HepG2 (cell line): ENCODE data around the gene VENTX. TPM values are rescaled to one million over a fixed set of nuclear protein-coding genes. Genes with fewer than 3 reads are reported as not detected.
A peak's percentile ranks its signal among the peaks of the same experiment; 100 is the strongest.

ENCODE experiments used
- ATAC-seq: fragments of 200-7000 bp; cut with Tn5 transposase; 3 replicates; pipeline ENCODE4 v1.9.1; 2020; ENCODE audit warnings: mild to moderate bottlenecking, moderate library complexity
- BruUV-seq: library from RNA; stranded (reverse); fragments of 400-500 nt; replicated peaks from 2 replicates; lab custom pipeline; 2021; lab: Mats Ljungman, UMichigan
- CTCF ChIA-PET: fragments of 300-600 bp; formaldehyde crosslinking; extraction: SDS; loops from one replicate; lab custom pipeline; 2021; ENCODE audit warnings: low total read pairs, inconsistent platforms, low intra/inter-chr PET ratio; lab: Yijun Ruan, JAX
- POLR2A ChIA-PET: fragments of 350-600 bp; sonication (Branson Sonifier 250); formaldehyde crosslinking; loops from one replicate; lab custom pipeline; 2020; ENCODE audit warnings: antibody characterized with exemption, inconsistent platforms; lab: Yijun Ruan, JAX
- DNase-seq: peaks from one replicate; pipeline ENCODE4 v3.0.0-alpha.2; 2015; ENCODE audit warnings: low spot score
- FAIRE-seq: peaks from 3 replicates; lab custom pipeline; 2011; peaks lifted over from hg19 to GRCh38; lab: Jason Lieb, UNC
- H2AFZ ChIP-seq: one replicate; pipeline ENCODE4 v1.6.1; 2011; ENCODE audit warnings: low read length, inconsistent platforms
- H3K27ac ChIP-seq: fragments of 300-600 bp; 3 replicates; pipeline ENCODE4 v1.8.0; 2011; ENCODE audit warnings: mixed run types, mild to moderate bottlenecking, mixed read lengths, low read length, inconsistent platforms; ENCODE audit not compliant: insufficient read depth; ENCODE audit errors: extremely low read length
- H3K27me3 ChIP-seq, 2 experiments: fragments of 200-600 bp in 1 of 2; 2 replicates in 1 of 2; 3 replicates in 1 of 2; pipeline versions ENCODE4 v1.6.0 to v1.8.0; 2011; ENCODE audit warnings: low read length in 2 of 2, mild to moderate bottlenecking in 2 of 2, moderate library complexity in 2 of 2, inconsistent platforms in 1 of 2; ENCODE audit not compliant: insufficient read depth in 2 of 2, control insufficient read depth in 1 of 2
- H3K36me3 ChIP-seq, 2 experiments: fragments of 200-600 bp in 1 of 2; replicated peaks in 1 of 2; 2 replicates in 1 of 2; 3 replicates in 1 of 2; pipeline versions ENCODE4 v1.5.1 to v1.8.0; 2011; ENCODE audit warnings: low read length in 2 of 2, inconsistent platforms in 1 of 2; ENCODE audit not compliant: insufficient read depth in 2 of 2, control insufficient read depth in 1 of 2
- H3K4me1 ChIP-seq: 2 replicates; pipeline ENCODE4 v1.5.1; 2012; ENCODE audit warnings: low read length, inconsistent platforms; ENCODE audit not compliant: insufficient read depth
- H3K4me2 ChIP-seq: 2 replicates; pipeline ENCODE4 v1.6.0; 2011; ENCODE audit warnings: low read depth, low read length, inconsistent platforms
- H3K4me3 ChIP-seq, 3 experiments: fragments of 200-600 bp in 1 of 3; sonication (generic), shearing (Covaris generic) in 1 of 3; replicated peaks in 1 of 3; 2 replicates each; pipeline ENCODE4 v1.5.1; 2011 to 2016; ENCODE audit warnings: low read length in 3 of 3, inconsistent platforms in 2 of 3, low read depth in 2 of 3, mild to moderate bottlenecking in 2 of 3, control low read depth in 1 of 3, mixed read lengths in 1 of 3; ENCODE audit not compliant: insufficient read depth in 1 of 3
- H3K79me2 ChIP-seq: one replicate; pipeline ENCODE4 v1.6.1; 2011; ENCODE audit warnings: low read length, inconsistent platforms; ENCODE audit not compliant: insufficient read depth
- H3K9ac ChIP-seq: 2 replicates; pipeline ENCODE4 v1.6.0; 2011; ENCODE audit warnings: mild to moderate bottlenecking, low read depth, low read length, inconsistent platforms; ENCODE audit not compliant: insufficient read depth
- H3K9me3 ChIP-seq: 2 replicates; pipeline ENCODE4 v1.5.1; 2012; ENCODE audit warnings: mild to moderate bottlenecking, low read length
- H4K20me1 ChIP-seq: 2 replicates; pipeline ENCODE4 v1.6.0; 2011; ENCODE audit warnings: inconsistent platforms, mild to moderate bottlenecking, low read length, moderate library complexity; ENCODE audit not compliant: insufficient read depth
- AGO2 ChIP-seq: fragments of 200-400 bp; formaldehyde crosslinking; optimal IDR thresholded peaks from 2 replicates; pipeline ENCODE3; 2017; ENCODE audit warnings: mild to moderate bottlenecking, low read depth, low read length, moderate library complexity
- BHLHE40 ChIP-seq: IDR thresholded peaks from 2 replicates; pipeline ENCODE4 v1.6.1; 2011; ENCODE audit warnings: low read length, improper control_type of control experiment
- EZH2 ChIP-seq: conservative IDR thresholded peaks from 2 replicates; pipeline ENCODE4 v1.6.1; 2012; ENCODE audit warnings: mild to moderate bottlenecking, low read depth, low read length, moderate library complexity
- KLF6 ChIP-seq: IDR thresholded peaks from 2 replicates; pipeline ENCODE4 v1.8.0; 2016; ENCODE audit warnings: missing biosample characterization, missing genetic modification reagents
- MAF1 ChIP-seq: sonication (generic); formaldehyde crosslinking; IDR thresholded peaks from 2 replicates; pipeline ENCODE4 v1.5.0; 2020; ENCODE audit warnings: missing genetic modification reagents, borderline replicate concordance
- SNRNP70 ChIP-seq: fragments of 200-400 bp; formaldehyde crosslinking; IDR thresholded peaks from 2 replicates; pipeline ENCODE4 v1.6.1; 2017; ENCODE audit warnings: mild to moderate bottlenecking, low read depth, low read length, moderate library complexity
- U2AF1 ChIP-seq: fragments of 200-400 bp; formaldehyde crosslinking; optimal IDR thresholded peaks from 2 replicates; pipeline ENCODE3; 2017; ENCODE audit warnings: mild to moderate bottlenecking, low read depth, low read length
- ZFP36L1 ChIP-seq: sonication (generic); formaldehyde crosslinking; IDR thresholded peaks from 2 replicates; pipeline ENCODE4 v1.8.0; 2022; ENCODE audit warnings: mild to moderate bottlenecking, missing genetic modification reagents, moderate library complexity
- ZNF34 ChIP-seq: sonication (generic); formaldehyde crosslinking; IDR thresholded peaks from 2 replicates; pipeline ENCODE4 v1.4.0; 2020; ENCODE audit warnings: mild to moderate bottlenecking, missing genetic modification reagents, borderline replicate concordance
- whole genome bisulfite sequencing: methylation state at CpG from one replicate; pipeline ENCODE4 v1.1.6; 2017; ENCODE audit warnings: low lambda C conversion rate; 5-methylcytosine and 5-hydroxymethylcytosine counted together
- in situ Hi-C: cut with HindIII; loops from 2 replicates; pipeline ENCODE4 v1.10.0; 2017; ENCODE audit warnings: low pct_unique_long_range_greater_than_20kb; ENCODE audit not compliant: extremely low pct_ligation_motif_present
- intact Hi-C: fragments of 100-400 bp; cut with micrococcal nuclease; formaldehyde crosslinking; loops from one replicate; pipeline ENCODE4 v1.10.0; 2022; ENCODE audit not compliant: unreplicated experiment
- polyA plus RNA-seq, 8 experiments: library from polyadenylated mRNA; depleted of rRNA in 3 of 8; stranded (reverse) in 7 of 8; unstranded in 1 of 8; fragments of >200 nt; fragmentation: Illumina TruSeq in 4 of 8; extraction: Trizol in 4 of 8; gene quantifications; 2 replicates each; pipeline versions ENCODE4 v1.2.1 to v1.2.3, GENCODE V29; 2011 to 2016; ENCODE audit warnings: low read depth in 4 of 8, missing spikeins in 1 of 8, mixed read lengths in 1 of 8; ENCODE audit not compliant: insufficient read depth in 1 of 8
- total RNA-seq, 5 experiments: library from RNA; depleted of rRNA; stranded (reverse); fragments of >200 nt; fragmentation: Illumina TruSeq; extraction: Trizol; gene quantifications; 2 replicates each; pipeline ENCODE4 v1.2.3, GENCODE V29; 2016; ENCODE audit warnings: low read depth in 1 of 5
- TF ChIP-seq, protein P1 (sequence below): sonication (generic); formaldehyde crosslinking; IDR thresholded peaks from 2 replicates; pipeline ENCODE4 v1.4.0; 2020; ENCODE audit warnings: missing genetic modification reagents
- TF ChIP-seq, protein P2 (sequence below): sonication (generic); formaldehyde crosslinking; IDR thresholded peaks from 2 replicates; pipeline ENCODE4 v1.5.0; 2020; ENCODE audit warnings: mild to moderate bottlenecking, missing genetic modification reagents, borderline replicate concordance
- TF ChIP-seq, protein P3 (sequence below): sonication (generic); formaldehyde crosslinking; IDR thresholded peaks from 2 replicates; pipeline ENCODE4 v1.5.1; 2020; ENCODE audit warnings: mild to moderate bottlenecking, missing genetic modification reagents, borderline replicate concordance

The VENTX gene
- total and polyA plus RNA-seq, 2 of the 13 experiments (the other 11 are each of a cell fraction or from before 2014, with no cell fraction given) = not detected

DNA sequence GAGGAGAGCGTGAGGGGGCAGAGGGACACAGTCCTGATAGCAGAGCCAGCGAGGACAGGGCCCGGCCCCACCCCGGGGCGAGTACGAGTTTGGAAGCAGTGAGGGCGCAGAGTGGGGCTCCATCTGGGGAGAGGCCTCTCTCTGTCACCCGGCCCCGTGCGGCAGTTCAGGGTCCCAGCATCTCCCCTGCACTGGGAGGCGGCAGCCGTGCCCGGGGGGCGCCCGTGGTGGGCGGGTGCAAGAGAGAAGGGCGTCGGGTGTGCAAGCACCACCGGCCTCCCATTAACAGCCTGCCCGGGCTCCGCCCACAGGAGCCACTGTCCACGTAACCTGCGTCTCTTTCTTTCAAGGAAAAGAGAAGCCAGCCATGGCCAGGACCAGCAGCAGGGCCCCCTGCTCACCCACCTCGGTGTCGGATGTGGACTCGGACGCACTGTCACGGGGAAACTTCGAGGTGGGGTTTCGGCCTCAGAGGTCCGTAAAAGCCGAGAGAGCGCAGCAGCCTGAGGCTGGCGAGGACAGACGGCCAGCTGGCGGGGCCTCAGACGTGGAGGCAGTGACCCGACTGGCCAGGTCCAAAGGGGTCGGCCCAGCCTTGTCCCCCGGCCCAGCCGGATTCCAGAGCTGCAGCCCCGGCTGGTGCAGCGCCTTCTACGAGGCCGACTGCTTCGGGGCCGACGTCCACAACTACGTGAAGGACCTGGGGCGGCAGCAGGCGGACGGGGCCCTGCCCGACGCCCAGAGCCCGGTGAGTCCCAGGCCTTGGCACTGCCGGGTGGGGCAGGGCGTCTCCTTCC lies 36.3 kb upstream of the VENTX start:
- 52% methylated on average over 7 of the region's 57 CpGs for WGBS
- DNase-seq (no peak), FAIRE-seq (no peak), ATAC-seq (no peak)
- Histone ChIP-seq H3K4me3 (no peak overlapping the region), H3K4me1 (no peaks in the 10 kb centered on the region), H3K9ac (no peak overlapping the region), H3K4me2 (no peak overlapping the region), H3K36me3 (no peaks in the 10 kb centered on the region), H3K27me3 (peaks cover 38 to 83% of the 10 kb centered on the region in 2 experiments; a peak in 4 of 5 replicates), H3K9me3 (no peaks in the 10 kb centered on the region), H3K79me2 (no peaks in the 10 kb centered on the region), H3K27ac (no peak overlapping the region), H4K20me1 (no peaks in the 10 kb centered on the region), H2AFZ (no peak overlapping the region)
- ChIA-PET POLR2A (no interaction called here), CTCF (no interaction called here)
- intact Hi-C loops = no loop called here
- TF ChIP-seq SNRNP70 (no peak), EZH2 (0 out of 2 replicates have a peak, but pooled peaks have one; percentile 38), U2AF1 (no peak), KLF6 (CRISPR knock-in tag) (no peak)
- in situ Hi-C loops = no loop called here
- BruUV-seq = no TSS peak

DNA sequence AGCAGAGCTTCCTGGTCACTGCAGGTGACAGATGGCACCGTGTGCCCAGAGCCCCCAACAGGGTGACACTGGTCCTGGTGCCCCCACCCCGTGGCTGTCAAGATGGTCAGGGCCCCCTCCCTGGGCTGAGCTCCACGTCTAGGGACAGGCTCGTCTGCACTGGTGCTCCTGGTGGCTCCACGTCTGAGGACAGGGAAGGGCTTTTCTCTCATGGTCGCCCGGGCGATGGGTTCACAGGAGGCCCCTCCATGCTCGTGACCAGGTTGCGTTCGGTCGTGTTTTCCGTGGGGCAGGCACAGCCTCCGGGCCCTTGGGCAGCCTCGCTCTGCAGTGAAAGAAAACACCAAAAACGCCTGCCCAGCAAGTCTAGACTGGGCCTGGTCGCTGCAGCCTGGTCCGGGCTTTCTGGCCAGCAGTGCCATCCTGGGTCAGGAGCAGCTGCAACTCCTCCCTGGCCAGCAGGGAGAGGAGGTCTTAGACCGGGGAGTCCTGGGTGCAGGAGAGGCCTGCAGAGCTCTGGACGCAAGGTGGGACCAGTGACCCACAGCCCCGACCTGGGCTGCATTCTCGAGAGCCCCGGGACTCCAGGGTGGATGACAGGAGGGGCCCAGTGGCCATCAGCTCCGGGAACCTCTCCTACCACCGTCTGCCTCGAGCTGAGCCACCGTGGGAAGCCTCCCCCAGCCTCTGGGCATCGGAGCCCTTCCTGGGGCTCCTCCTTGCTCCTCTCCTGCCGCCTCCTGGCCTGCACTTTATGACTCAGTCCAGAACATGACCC lies 35.5 kb upstream of the VENTX start:
- FAIRE-seq = no peak
- intact Hi-C loops (no loop called here), in situ Hi-C loops (no loop called here)
- WGBS = 3% methylated on average over 5 of the region's 29 CpGs
- Histone ChIP-seq H3K36me3 (no peaks in the 10 kb centered on the region), H3K27ac (no peak overlapping the region), H3K9ac (no peak overlapping the region), H3K4me1 (no peaks in the 10 kb centered on the region), H3K27me3 (peaks cover 34 to 84% of the 10 kb centered on the region in 2 experiments; a peak in 4 of 5 replicates), H4K20me1 (no peaks in the 10 kb centered on the region), H3K79me2 (no peaks in the 10 kb centered on the region), H3K4me2 (no peak overlapping the region), H3K4me3 (no peak overlapping the region), H3K9me3 (no peaks in the 10 kb centered on the region), H2AFZ (no peak overlapping the region)
- ChIA-PET CTCF (no interaction called here), POLR2A (no interaction called here)
- peak; percentile 17; the same call in 2 of the 3 replicates for ATAC-seq
- BruUV-seq = no TSS peak
- no peak for DNase-seq
- TF ChIP-seq, protein P1, sequence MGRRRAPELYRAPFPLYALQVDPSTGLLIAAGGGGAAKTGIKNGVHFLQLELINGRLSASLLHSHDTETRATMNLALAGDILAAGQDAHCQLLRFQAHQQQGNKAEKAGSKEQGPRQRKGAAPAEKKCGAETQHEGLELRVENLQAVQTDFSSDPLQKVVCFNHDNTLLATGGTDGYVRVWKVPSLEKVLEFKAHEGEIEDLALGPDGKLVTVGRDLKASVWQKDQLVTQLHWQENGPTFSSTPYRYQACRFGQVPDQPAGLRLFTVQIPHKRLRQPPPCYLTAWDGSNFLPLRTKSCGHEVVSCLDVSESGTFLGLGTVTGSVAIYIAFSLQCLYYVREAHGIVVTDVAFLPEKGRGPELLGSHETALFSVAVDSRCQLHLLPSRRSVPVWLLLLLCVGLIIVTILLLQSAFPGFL (CRISPR knock-in tag) = no peak
- TF ChIP-seq, protein P2, sequence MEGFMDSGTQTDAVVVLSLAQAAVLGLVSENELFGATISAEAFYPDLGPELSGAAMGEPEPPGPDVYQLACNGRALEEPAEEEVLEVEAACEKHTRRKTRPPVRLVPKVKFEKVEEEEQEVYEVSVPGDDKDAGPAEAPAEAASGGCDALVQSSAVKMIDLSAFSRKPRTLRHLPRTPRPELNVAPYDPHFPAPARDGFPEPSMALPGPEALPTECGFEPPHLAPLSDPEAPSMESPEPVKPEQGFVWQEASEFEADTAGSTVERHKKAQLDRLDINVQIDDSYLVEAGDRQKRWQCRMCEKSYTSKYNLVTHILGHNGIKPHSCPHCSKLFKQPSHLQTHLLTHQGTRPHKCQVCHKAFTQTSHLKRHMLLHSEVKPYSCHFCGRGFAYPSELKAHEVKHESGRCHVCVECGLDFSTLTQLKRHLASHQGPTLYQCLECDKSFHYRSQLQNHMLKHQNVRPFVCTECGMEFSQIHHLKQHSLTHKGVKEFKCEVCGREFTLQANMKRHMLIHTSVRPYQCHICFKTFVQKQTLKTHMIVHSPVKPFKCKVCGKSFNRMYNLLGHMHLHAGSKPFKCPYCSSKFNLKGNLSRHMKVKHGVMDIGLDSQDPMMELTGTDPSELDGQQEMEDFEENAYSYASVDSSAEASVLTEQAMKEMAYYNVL (CRISPR knock-in tag) = no peak
- TF ChIP-seq AGO2 (no peak), BHLHE40 (no peak), ZFP36L1 (CRISPR knock-in tag) (no peak), MAF1 (no peak), ZNF34 (no peak)
- TF ChIP-seq, protein P3, sequence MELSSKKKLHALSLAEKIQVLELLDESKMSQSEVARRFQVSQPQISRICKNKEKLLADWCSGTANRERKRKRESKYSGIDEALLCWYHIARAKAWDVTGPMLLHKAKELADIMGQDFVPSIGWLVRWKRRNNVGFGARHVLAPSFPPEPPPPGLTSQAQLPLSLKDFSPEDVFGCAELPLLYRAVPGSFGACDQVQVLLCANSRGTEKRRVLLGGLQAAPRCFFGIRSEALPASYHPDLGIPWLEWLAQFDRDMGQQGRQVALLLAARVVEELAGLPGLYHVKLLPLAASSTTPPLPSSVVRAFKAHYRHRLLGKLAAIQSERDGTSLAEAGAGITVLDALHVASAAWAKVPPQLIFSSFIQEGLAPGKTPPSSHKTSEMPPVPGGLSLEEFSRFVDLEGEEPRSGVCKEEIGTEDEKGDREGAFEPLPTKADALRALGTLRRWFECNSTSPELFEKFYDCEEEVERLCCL (CRISPR knock-in tag) = no peak
